SK-N-MC (cell line): ENCODE results near the gene MID1.

Experiments used
- EZH2 ChIP-seq: fragments of 200-600 bp; sonication (generic); IDR thresholded peaks from one replicate; pipeline ENCODE4 v1.6.1; 2017; ENCODE audit warnings: antibody characterized with exemption
- POLR2AphosphoS5 ChIP-seq: IDR thresholded peaks from 2 replicates; pipeline ENCODE4 v1.6.1; 2012; ENCODE audit warnings: mild to moderate bottlenecking, low read depth, low read length, borderline replicate concordance

DNA sequence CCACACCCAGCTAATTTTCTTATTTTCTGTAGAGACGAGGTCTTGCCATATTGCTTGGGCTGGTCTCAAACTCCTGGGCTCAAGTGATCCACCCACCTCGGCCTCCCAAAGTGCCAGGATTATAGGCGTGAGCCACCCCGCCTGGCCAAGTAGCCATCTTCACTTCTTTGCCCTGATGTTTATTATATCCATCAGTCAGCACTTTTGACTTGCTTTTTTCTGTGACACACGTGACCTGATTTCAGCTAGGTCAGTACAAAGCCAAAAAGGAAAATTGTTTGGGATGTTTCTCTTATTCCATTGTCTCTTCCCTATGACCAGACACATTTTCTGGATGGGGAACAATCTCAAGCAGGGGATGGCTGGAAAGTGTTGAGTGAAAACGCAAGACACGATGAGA lies 45.3 kb upstream of the MID1 start:
- TF ChIP-seq POLR2AphosphoS5 (no peak), EZH2 (no peak)
